NT2/D1 (cell line): ENCODE data around the gene ZNF556.
"Not testable (repeated sequence)": the region's sequence is repeated elsewhere in the genome, so short reads cannot be mapped to it uniquely, and the experiment has no call there.

Source experiments
- DNase-seq: peaks from one replicate; pipeline ENCODE4 v3.0.0-alpha.2; 2011; ENCODE audit warnings: low read depth, low spot score
- H3K27me3 ChIP-seq: 2 replicates; pipeline ENCODE4 v1.6.0; 2011; ENCODE audit warnings: mild to moderate bottlenecking; ENCODE audit not compliant: insufficient read length, insufficient read depth
- H3K36me3 ChIP-seq: 2 replicates; pipeline ENCODE4 v1.6.1; 2011; ENCODE audit warnings: mild to moderate bottlenecking, low read length, mixed read lengths; ENCODE audit not compliant: insufficient read depth, insufficient read length
- H3K4me1 ChIP-seq: 2 replicates; pipeline ENCODE4 v1.5.1; 2011; ENCODE audit not compliant: insufficient read depth, insufficient read length
- H3K4me3 ChIP-seq: 2 replicates; pipeline ENCODE4 v1.5.1; 2011; ENCODE audit warnings: low read depth; ENCODE audit not compliant: insufficient read length
- H3K9ac ChIP-seq: 2 replicates; pipeline ENCODE4 v1.6.0; 2011; ENCODE audit warnings: low read depth; ENCODE audit not compliant: insufficient read length
- H3K9me3 ChIP-seq: 2 replicates; pipeline ENCODE4 v1.5.1; 2011; ENCODE audit warnings: mild to moderate bottlenecking, low read length; ENCODE audit not compliant: insufficient read depth
- SUZ12 ChIP-seq: IDR thresholded peaks from 2 replicates; pipeline ENCODE4 v1.6.1; 2011; ENCODE audit not compliant: insufficient read length, insufficient read depth; ENCODE audit errors: extremely low read depth
- YY1 ChIP-seq: IDR thresholded peaks from 2 replicates; pipeline ENCODE4 v1.6.1; 2011; ENCODE audit not compliant: insufficient read length, insufficient read depth
- ZNF274 ChIP-seq: IDR thresholded peaks from 2 replicates; pipeline ENCODE4 v1.6.1; 2011; ENCODE audit warnings: mild to moderate bottlenecking, low read depth, low read length

The ZNF556 gene

GRCh38 chr19:2900296-2901252 lies 33.4 kb downstream of the ZNF556 start, which contains the start of gene ZNF57:
TSS of gene ZNF57 (plus strand) at chr19:2900928. CDS start at chr19:2901046, 118 bp downstream.
- Histone ChIP-seq H3K4me3 (peak within 1 kb of the TSS; percentile 89), H3K36me3 (peaks cover 2% of the 10 kb centered on the region), H3K27me3 (no peaks in the 10 kb centered on the region), H3K9ac (peak within 1 kb of the TSS; percentile 82), H3K9me3 (peaks cover 15% of the 10 kb centered on the region; the same call in 1 of the 2 replicates), H3K4me1 (no peaks in the 10 kb centered on the region)
- TF ChIP-seq SUZ12 (no peak), YY1 (no peak), ZNF274 (no peak)
- peak; percentile 99 for DNase-seq

DNA sequence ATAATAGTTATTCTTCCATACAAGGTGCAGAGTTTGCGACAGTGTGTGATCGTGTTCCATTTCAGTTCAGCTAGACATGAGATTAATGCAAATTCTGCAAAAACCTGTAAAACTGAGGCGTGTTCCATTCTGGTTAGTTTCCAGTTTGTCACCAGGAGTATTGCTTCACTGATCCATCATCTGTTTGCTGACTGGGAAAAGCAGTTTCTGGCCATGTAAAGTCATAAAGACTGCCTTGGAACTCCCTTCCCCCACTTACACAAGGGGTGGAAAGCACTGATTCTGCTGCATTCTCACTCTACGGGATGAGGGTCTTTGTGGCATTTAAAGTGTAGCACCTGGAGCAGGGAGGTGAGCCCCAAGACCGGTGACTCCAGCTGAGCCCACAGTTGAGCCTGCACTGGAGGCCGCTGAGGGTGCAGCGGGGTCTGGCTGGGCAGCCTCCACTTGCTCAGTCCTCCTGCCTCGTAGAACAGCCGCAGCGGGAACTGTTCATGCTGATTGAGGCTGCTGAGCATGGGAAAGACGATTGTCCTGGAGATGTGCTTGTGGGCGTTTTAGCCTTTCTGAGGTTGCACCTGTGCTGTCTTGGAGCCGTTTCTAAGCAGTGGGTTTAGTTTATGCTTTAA lies 35.6 kb downstream of the ZNF556 start:
- Histone ChIP-seq H3K27me3 (no peaks in the 10 kb centered on the region), H3K4me1 (peaks cover 5% of the 10 kb centered on the region), H3K4me3 (no peak overlapping the region), H3K9me3 (no peaks in the 10 kb centered on the region), H3K36me3 (peaks cover 2% of the 10 kb centered on the region), H3K9ac (no peak overlapping the region)
- TF ChIP-seq ZNF274: no peak
- TF ChIP-seq SUZ12: no peak
- TF ChIP-seq YY1: no peak
- DNase-seq: no peak

DNA sequence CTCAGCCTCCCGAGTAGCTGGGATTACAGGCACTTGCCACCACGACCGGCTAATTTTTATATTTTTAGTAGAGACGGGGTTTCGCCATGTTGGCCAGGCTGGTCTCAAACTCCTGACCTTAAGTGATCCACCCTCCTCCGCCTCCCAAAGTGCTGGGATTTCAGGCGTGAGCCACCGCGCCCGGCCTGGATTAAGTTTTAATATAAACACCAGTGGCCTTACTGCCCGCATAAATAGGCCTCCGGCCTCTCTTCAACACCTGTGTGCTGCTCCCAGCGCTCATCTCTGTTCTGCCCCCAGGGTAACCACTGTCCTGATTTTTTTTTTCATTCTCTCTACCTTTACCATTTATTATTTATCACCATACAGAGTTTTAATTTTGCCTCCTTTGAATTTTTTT lies 36.2 kb downstream of the ZNF556 start:
- not testable (repeated sequence) for DNase-seq, H3K36me3 ChIP-seq, H3K9ac ChIP-seq, H3K27me3 ChIP-seq, H3K4me3 ChIP-seq, H3K4me1 ChIP-seq, H3K9me3 ChIP-seq

- Histone ChIP-seq H3K27me3 (no peaks in the 10 kb centered on the region), H3K9me3 (no peaks in the 10 kb centered on the region), H3K36me3 (peaks cover 2% of the 10 kb centered on the region), H3K4me3 (no peak overlapping the region), H3K4me1 (peaks cover 5% of the 10 kb centered on the region), H3K9ac (no peak overlapping the region)
- TF ChIP-seq SUZ12: no peak
- TF ChIP-seq YY1: no peak
- no peak for TF ChIP-seq ZNF274
- DNase-seq: no peak
These were observed 38.9 kb downstream of the ZNF556 start for GRCh38 chr19:2905918-2906519.

- H3K9me3 ChIP-seq: no peaks in the 10 kb centered on the region
- H3K36me3 ChIP-seq: peaks cover 2% of the 10 kb centered on the region
- H3K4me3 ChIP-seq: no peak overlapping the region
- H3K4me1 ChIP-seq: peaks cover 5% of the 10 kb centered on the region
- TF ChIP-seq SUZ12: no peak
- TF ChIP-seq YY1: no peak
- TF ChIP-seq ZNF274: no peak
- H3K27me3 ChIP-seq: no peaks in the 10 kb centered on the region
- peak overlapping the region; percentile 33 for H3K9ac ChIP-seq
- DNase-seq: no peak
These were observed 39.6 kb downstream of the ZNF556 start for GRCh38 chr19:2906631-2907195.

- peaks cover 17% of the 10 kb centered on the region for H3K9me3 ChIP-seq
- H3K27me3 ChIP-seq: no peaks in the 10 kb centered on the region
- no peak for TF ChIP-seq YY1
- TF ChIP-seq ZNF274: no peak
- no peak for TF ChIP-seq SUZ12
- H3K9ac ChIP-seq: no peak overlapping the region
- H3K4me1 ChIP-seq: no peaks in the 10 kb centered on the region
- H3K36me3 ChIP-seq: peaks cover 17% of the 10 kb centered on the region
- no peak overlapping the region for H3K4me3 ChIP-seq
- no peak for DNase-seq
These were observed 45.2 kb downstream of the ZNF556 start for GRCh38 chr19:2912306-2912705.
